AG04449 (cell line): ENCODE results near the gene IFITM5.
"Not testable (repeated sequence)": the region's sequence is repeated elsewhere in the genome, so short reads cannot be mapped to it uniquely, and the experiment has no call there.

Source experiments
- CTCF ChIA-PET: fragments of 350-600 bp; formaldehyde crosslinking; extraction: SDS; loops from one replicate; lab custom pipeline; 2021; ENCODE audit warnings: antibody characterized with exemption; lab: Yijun Ruan, JAX
- POLR2A ChIA-PET: fragments of 400-600, 350-600 bp; formaldehyde crosslinking; extraction: SDS; loops from one replicate; lab custom pipeline; 2020; ENCODE audit warnings: antibody characterized with exemption, inconsistent platforms; lab: Yijun Ruan, JAX
- DNase-seq: peaks from one replicate; pipeline ENCODE4 v3.0.0-alpha.2; 2010; ENCODE audit warnings: low read depth, low spot score
- H3K4me3 ChIP-seq: 2 replicates; pipeline ENCODE4 v1.5.1; 2011; ENCODE audit warnings: low read depth, mild to moderate bottlenecking, control low read depth, low read length
- CTCF ChIP-seq: IDR thresholded peaks from one replicate; pipeline ENCODE4 v1.5.1; 2011; ENCODE audit warnings: mild to moderate bottlenecking, moderate library complexity, low read length, control low read depth, inconsistent platforms; ENCODE audit not compliant: insufficient read depth; ENCODE audit errors: missing control alignments

The IFITM5 gene

GRCh38 chr11:328012-328411 lies 28.7 kb upstream of the IFITM5 start:
- TF ChIP-seq CTCF: no peak

GRCh38 chr11:327581-327923 lies 28.2 kb upstream of the IFITM5 start:
- DNase-seq: no peak
- H3K4me3 ChIP-seq: no peak overlapping the region
- TF ChIP-seq CTCF: no peak
- POLR2A ChIA-PET: no interaction called here
- CTCF ChIA-PET: interaction anchor here (1.2 to 1.8 kb wide), 2 partner anchors 10 to 21 kb away, joined by 4 to 9 read pairs; no protein-coding TSS in a partner anchor

More at GRCh38 chr11:328012-328411, 28.7 kb upstream of the IFITM5 start:
- no peak for DNase-seq
- CTCF ChIA-PET: interaction anchor here (0.6 to 1.8 kb wide), 3 partner anchors 11 to 24 kb away, joined by 3 to 9 read pairs (median 4); no protein-coding TSS in a partner anchor
- POLR2A ChIA-PET: no interaction called here
- no peak overlapping the region for H3K4me3 ChIP-seq

- ChIA-PET CTCF (interaction anchor here (1.2 to 1.8 kb wide), 2 partner anchors 10 to 22 kb away, joined by 4 to 9 read pairs; no protein-coding TSS in a partner anchor), POLR2A (no interaction called here)
- DNase-seq: no peak
- no peak overlapping the region for H3K4me3 ChIP-seq
- no peak for TF ChIP-seq CTCF
These were observed 27.7 kb upstream of the IFITM5 start for GRCh38 chr11:326842-327580.

- POLR2A ChIA-PET: no interaction called here
- CTCF ChIA-PET: no interaction called here
- no peak for DNase-seq
- no peak for TF ChIP-seq CTCF
- no peak overlapping the region for H3K4me3 ChIP-seq
These were observed 27.2 kb upstream of the IFITM5 start for GRCh38 chr11:326592-326841.

- POLR2A ChIA-PET: no interaction called here
- CTCF ChIA-PET: no interaction called here
- no peak for DNase-seq
These were observed 26.7 kb upstream of the IFITM5 start for GRCh38 chr11:325796-326591.

GRCh38 chr11:324593-325517 lies 25.5 kb upstream of the IFITM5 start:
- DNase-seq, POLR2A ChIA-PET, H3K4me3 ChIP-seq: not testable (repeated sequence)
- CTCF ChIA-PET: interaction anchor here (1.1 kb wide), 1 partner anchor 20 kb away, joined by 3 read pairs; no protein-coding TSS in a partner anchor

More at GRCh38 chr11:325796-326591, 26.7 kb upstream of the IFITM5 start:
- no peak overlapping the region for H3K4me3 ChIP-seq
- TF ChIP-seq CTCF: no peak
